SK-N-SH treated with all-trans-retinoic acid at 6 μM for 48 hours (cell line): ENCODE data around the gene ACCS.

Experiments
- ARNTL ChIP-seq: fragments of 450-650 bp; formaldehyde crosslinking; IDR thresholded peaks from 2 replicates; pipeline ENCODE4 v1.5.0; 2020; ENCODE audit warnings: low read depth, mild to moderate bottlenecking, moderate library complexity, borderline replicate concordance
- CREB5 ChIP-seq: fragments of 250-450 bp; sonication (Bioruptor Pico); IDR thresholded peaks from 2 replicates; pipeline ENCODE4 v1.5.1; 2020; ENCODE audit warnings: low read depth, mild to moderate bottlenecking, moderate library complexity
- CSRNP3 ChIP-seq: fragments of 250-450 bp; sonication (Bioruptor Pico); IDR thresholded peaks from 2 replicates; pipeline ENCODE4 v1.5.1; 2021; ENCODE audit warnings: mild to moderate bottlenecking, moderate library complexity
- GLIS3 ChIP-seq: fragments of 250-450 bp; sonication (Bioruptor Pico); IDR thresholded peaks from 2 replicates; pipeline ENCODE4 v1.5.0; 2020; ENCODE audit warnings: mild to moderate bottlenecking, moderate library complexity
- PPARA ChIP-seq: fragments of 250-450 bp; sonication (Bioruptor Pico); IDR thresholded peaks from 2 replicates; pipeline ENCODE4 v1.5.0; 2020; ENCODE audit warnings: mild to moderate bottlenecking, borderline replicate concordance
- TOX ChIP-seq: fragments of 250-450 bp; sonication (Bioruptor Pico); IDR thresholded peaks from 2 replicates; pipeline ENCODE4 v1.8.0; 2021; ENCODE audit warnings: mild to moderate bottlenecking, moderate library complexity, borderline replicate concordance

DNA sequence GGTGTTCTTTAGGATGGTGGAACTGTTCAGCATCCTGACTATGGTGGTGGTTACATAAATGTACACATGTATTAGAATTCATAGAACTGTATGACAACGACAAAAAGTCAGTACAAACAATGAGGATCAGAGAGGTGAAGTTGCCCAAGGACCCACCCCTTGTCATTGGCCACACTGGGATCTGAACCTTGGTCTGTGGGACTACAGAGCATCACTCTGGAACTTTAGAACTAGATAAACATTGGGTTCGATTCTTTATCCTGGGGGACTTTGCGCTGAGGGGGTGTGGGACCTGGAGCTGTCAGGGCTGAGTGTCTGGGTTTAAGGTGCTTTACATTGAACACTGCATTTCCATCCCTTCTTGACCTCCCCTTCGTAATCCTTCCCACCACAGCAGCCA lies 16.6 kb downstream of the ACCS start:
- TF ChIP-seq TOX (CRISPR knock-in tag) (no peak), ARNTL (CRISPR knock-in tag) (no peak), PPARA (CRISPR knock-in tag) (no peak), GLIS3 (CRISPR knock-in tag) (no peak), CREB5 (CRISPR knock-in tag) (no peak), CSRNP3 (CRISPR knock-in tag) (no peak)
